Middle frontal gyrus (tissue), 1 donor: ENCODE measurements around the gene CAPS.
"Not testable (repeated sequence)": the region's sequence is repeated elsewhere in the genome, so short reads cannot be mapped to it uniquely, and the experiment has no call there.

Source experiments
- DNase-seq: peaks from one replicate; pipeline ENCODE4 v3.0.0-alpha.2; 2015; ENCODE audit warnings: low spot score; ENCODE audit errors: extremely low spot score

The CAPS gene

GRCh38 chr19:5913739-5914357 is at the start of gene CAPS:
Gene CAPS, plus strand, starts transcription at chr19:5914254. Its CDS starts 153 bp downstream, at chr19:5914407.
- no peak for DNase-seq

- DNase-seq: no peak
Measured at GRCh38 chr19:5864725-5865486, 49.1 kb upstream of the CAPS start.

- DNase-seq: no peak
Measured at GRCh38 chr19:5865772-5866171, 48.3 kb upstream of the CAPS start.

- DNase-seq: no peak
Measured at GRCh38 chr19:5867201-5868136, 46.6 kb upstream of the CAPS start.

GRCh38 chr19:5870986-5871394 is 43.1 kb upstream of the CAPS start:
- no peak for DNase-seq

GRCh38 chr19:5873617-5874199 is 40.3 kb upstream of the CAPS start:
- DNase-seq: no peak

GRCh38 chr19:5874496-5874895 is 39.6 kb upstream of the CAPS start:
- not testable (repeated sequence) for DNase-seq

GRCh38 chr19:5877427-5877826 is 36.6 kb upstream of the CAPS start:
- DNase-seq: no peak

- no peak for DNase-seq
Measured at GRCh38 chr19:5877882-5878281, 36.2 kb upstream of the CAPS start.

- no peak for DNase-seq
Measured at GRCh38 chr19:5880196-5880595, 33.9 kb upstream of the CAPS start.

GRCh38 chr19:5880604-5881078 is 33.4 kb upstream of the CAPS start:
- no peak for DNase-seq

- DNase-seq: no peak
Measured at GRCh38 chr19:5881543-5882299, 32.3 kb upstream of the CAPS start.

- DNase-seq: no peak
Measured at GRCh38 chr19:5882421-5882968, 31.6 kb upstream of the CAPS start.

GRCh38 chr19:5883157-5883873 is 30.7 kb upstream of the CAPS start:
- DNase-seq: not testable (repeated sequence)

- DNase-seq: not testable (repeated sequence)
Measured at GRCh38 chr19:5884065-5884811, 29.8 kb upstream of the CAPS start.

- no peak for DNase-seq
Measured at GRCh38 chr19:5889288-5889971, 24.6 kb upstream of the CAPS start.

GRCh38 chr19:5890099-5890498 is 24.0 kb upstream of the CAPS start:
- DNase-seq: no peak

GRCh38 chr19:5891572-5891937 is 22.5 kb upstream of the CAPS start:
- DNase-seq: no peak
